LNCAP (cell line): ENCODE measurements around the gene C1GALT1C1L.

Experiments
- TF ChIP-seq, protein P1 (sequence below): fragments of 450-650 bp; IDR thresholded peaks from 2 replicates; pipeline ENCODE4 v1.5.1; 2017; ENCODE audit warnings: mild to moderate bottlenecking

The C1GALT1C1L gene

GRCh38 chr2:43710866-43711265, 34.6 kb upstream of the C1GALT1C1L start:
- TF ChIP-seq, protein P1, sequence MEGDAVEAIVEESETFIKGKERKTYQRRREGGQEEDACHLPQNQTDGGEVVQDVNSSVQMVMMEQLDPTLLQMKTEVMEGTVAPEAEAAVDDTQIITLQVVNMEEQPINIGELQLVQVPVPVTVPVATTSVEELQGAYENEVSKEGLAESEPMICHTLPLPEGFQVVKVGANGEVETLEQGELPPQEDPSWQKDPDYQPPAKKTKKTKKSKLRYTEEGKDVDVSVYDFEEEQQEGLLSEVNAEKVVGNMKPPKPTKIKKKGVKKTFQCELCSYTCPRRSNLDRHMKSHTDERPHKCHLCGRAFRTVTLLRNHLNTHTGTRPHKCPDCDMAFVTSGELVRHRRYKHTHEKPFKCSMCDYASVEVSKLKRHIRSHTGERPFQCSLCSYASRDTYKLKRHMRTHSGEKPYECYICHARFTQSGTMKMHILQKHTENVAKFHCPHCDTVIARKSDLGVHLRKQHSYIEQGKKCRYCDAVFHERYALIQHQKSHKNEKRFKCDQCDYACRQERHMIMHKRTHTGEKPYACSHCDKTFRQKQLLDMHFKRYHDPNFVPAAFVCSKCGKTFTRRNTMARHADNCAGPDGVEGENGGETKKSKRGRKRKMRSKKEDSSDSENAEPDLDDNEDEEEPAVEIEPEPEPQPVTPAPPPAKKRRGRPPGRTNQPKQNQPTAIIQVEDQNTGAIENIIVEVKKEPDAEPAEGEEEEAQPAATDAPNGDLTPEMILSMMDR, result no peak

GRCh38 chr2:43708891-43709290, 32.7 kb upstream of the C1GALT1C1L start:
- TF ChIP-seq, protein P1, result no peak

DNA sequence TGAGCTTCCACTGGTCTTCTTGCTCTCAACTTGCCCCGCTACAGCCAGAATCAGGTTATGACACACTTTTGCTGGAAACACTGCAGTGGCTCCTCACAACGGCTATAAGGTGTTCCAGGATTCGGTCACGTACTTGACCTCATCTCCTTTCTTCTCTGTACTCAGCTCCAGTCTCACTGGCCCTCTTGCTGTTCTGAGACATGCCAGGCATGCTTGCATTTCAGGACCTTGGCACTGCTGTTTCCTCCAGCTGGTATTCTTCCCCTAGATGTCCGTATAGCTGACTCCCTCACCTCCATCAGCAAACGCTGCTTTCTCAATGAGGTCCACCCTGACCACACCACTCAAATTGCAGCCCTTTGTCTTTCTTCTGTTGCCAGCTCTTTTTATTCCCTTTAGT, 31.9 kb upstream of the C1GALT1C1L start:
- TF ChIP-seq, protein P1, result no peak

DNA sequence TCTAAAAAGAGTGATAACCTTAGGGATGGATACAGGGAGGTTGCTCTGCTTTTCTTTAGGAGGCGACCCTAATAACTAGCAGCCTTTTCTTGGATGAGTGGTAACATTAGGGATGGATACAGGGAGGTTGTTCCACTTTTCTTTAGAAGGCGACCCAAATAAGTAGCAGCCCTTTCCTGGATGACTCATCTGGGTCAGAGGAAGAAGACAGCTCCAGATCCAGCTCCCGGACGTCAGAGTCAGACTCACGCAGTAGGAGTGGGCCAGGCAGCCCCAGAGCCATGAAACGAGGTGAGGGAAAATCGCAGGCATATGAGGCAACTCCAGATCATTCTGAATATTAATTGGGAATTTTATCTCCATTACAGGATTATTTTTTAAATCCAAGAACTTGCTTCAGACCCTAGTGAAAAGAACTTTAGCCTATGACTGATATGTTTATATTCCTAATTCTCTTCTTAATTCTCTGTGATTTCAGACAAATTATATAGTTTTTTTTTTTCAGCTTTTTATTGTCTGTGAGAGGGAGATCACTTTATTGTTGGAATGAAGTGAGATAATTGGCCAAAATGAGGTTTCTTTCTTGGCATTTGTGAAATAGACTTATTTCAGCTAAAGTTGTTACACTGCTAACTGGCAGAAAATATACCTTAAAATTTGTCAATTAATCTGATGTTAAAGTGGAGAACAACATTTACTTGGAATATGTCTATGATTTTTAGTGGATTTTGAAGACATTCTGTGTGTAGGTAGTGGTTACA, 31.2 kb upstream of the C1GALT1C1L start:
- TF ChIP-seq, protein P1, result no peak

DNA sequence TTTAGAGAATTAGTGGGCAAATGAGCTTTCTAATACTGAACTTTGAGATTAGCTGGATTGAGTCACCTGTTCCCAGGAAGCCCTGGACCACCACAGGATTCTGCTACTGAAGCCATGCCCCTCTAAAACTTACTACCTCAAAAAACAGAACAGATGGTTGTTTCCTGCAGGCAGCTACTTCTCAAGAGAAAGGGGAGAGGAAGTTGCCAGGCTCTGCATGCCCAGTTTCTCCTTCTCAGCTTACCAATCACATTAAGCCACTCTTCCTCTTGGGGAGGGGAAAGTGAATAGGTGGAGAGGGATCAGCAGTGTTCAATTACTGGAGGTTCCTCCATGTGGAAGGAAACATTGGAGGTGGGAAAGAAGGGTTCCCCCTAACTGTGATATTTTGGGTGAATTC, 24.9 kb upstream of the C1GALT1C1L start:
- TF ChIP-seq, protein P1, result no peak

GRCh38 chr2:43699761-43700160, 23.5 kb upstream of the C1GALT1C1L start:
- TF ChIP-seq, protein P1, result no peak

- TF ChIP-seq, protein P1, result no peak
Measured at GRCh38 chr2:43692428-43692994, 16.3 kb upstream of the C1GALT1C1L start.
